ENCODE results near the gene LYL1. TPM values are rescaled to one million over a fixed set of nuclear protein-coding genes. Genes with fewer than 3 reads are reported as not detected.

The LYL1 gene
- total and polyA plus RNA-seq, 2 of the 4 experiments (the other 2 are of a cell fraction): 0.36 to 0.39 TPM

DNA sequence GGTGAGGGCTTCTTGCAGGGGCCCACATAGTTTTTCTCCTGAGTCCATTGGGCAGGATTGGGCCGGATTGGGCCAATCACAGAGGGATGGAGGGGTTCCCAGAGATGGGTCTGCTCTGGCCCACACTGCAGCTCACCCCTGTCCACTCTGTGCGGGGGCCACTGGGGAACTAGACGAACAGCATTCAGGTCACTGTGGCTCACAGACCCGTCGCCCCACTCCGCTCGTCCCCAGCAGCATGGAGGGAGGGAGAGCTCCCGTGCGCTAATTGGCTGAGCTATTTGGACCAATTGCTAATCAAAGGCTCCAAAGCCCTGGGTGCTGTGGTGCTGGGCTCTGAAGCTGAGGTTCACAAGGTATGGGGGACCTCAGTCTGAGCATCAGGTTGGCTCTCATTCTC lies 26.7 kb upstream of the LYL1 start:
- no peak for ATAC-seq (ENCODE audit: low read depth)
- Histone ChIP-seq H4K8ac (ENCODE audit: low read depth in 2 of 2, low read length in 2 of 2) (no peak overlapping the region), H3K23ac (ENCODE audit: low read depth, low read length) (no peak overlapping the region), H3K4me3 (ENCODE audit: insufficient read depth, low read depth, low read length) (no peak overlapping the region), H2BK5ac (ENCODE audit: low read depth, low read length, poor library complexity, severe bottlenecking) (no peak overlapping the region), H2BK20ac (ENCODE audit: low read depth, low read length) (no peak overlapping the region), H3K36me3 (ENCODE audit: control insufficient read depth, insufficient read depth, low read length) (peaks cover 13% of the 10 kb centered on the region), H3K14ac (replicated peaks; ENCODE audit: low read depth, low read length) (no peak overlapping the region), H3K27me3 (ENCODE audit: control insufficient read depth, insufficient read depth, low read length) (no peaks in the 10 kb centered on the region), H3K9ac (ENCODE audit: low read depth, low read length) (no peak overlapping the region), H3K79me1 (ENCODE audit: low read depth in 1 of 2, low read length in 2 of 2) (peaks cover 20 to 88% of the 10 kb centered on the region in 2 experiments), H3K9me3 (ENCODE audit: control insufficient read depth, insufficient read depth, low read length) (no peaks in the 10 kb centered on the region), H2AFZ (replicated peaks; ENCODE audit: low read length, poor library complexity) (no peak overlapping the region), H4K91ac (ENCODE audit: insufficient read depth, low read depth, low read length) (no peak overlapping the region), H4K5ac (ENCODE audit: low read depth, low read length) (no peak overlapping the region), H2AK5ac (ENCODE audit: low read depth, low read length) (no peak overlapping the region), H3K27ac (ENCODE audit: insufficient read depth, low read length) (no peak overlapping the region), H3K4me1 (ENCODE audit: control insufficient read depth, insufficient read depth, low read length) (peaks cover 13% of the 10 kb centered on the region; the same call in 1 of the 2 replicates), H3K9me1 (ENCODE audit: insufficient read depth, low read length) (peaks cover 35% of the 10 kb centered on the region), H4K20me1 (ENCODE audit: insufficient read depth, low read length) (peaks cover 90% of the 10 kb centered on the region), H3K4me2 (ENCODE audit: low read depth, low read length) (no peak overlapping the region), H2BK15ac (ENCODE audit: low read depth, low read length) (no peak overlapping the region), H3K18ac (ENCODE audit: low read depth, low read length) (no peak overlapping the region), H3K4ac (ENCODE audit: low read depth, low read length) (no peak overlapping the region), H2AK9ac (replicated peaks; ENCODE audit: low read depth, low read length, poor library complexity) (no peak overlapping the region), H2BK120ac (ENCODE audit: low read depth, low read length) (no peak overlapping the region), H3K56ac (ENCODE audit: extremely low read depth, insufficient read depth, low read length) (no peak overlapping the region)
- intact Hi-C loops (cut with micrococcal nuclease): no loop called here
- POLR2A ChIA-PET (ENCODE audit: unreplicated experiment): no interaction called here
- dilution Hi-C loops (cut with HindIII; ENCODE audit: low sequenced_read_pairs, unreplicated experiment): no loop called here
- no peak for TF ChIP-seq CHD1 (IDR thresholded peaks at IDR 0.05; ENCODE audit: low read depth, low read length)
- TF ChIP-seq MXI1 (IDR thresholded peaks at IDR 0.05; ENCODE audit: borderline replicate concordance, low read depth, low read length): no peak
- TF ChIP-seq RCOR1 (IDR thresholded peaks at IDR 0.05; ENCODE audit: insufficient replicate concordance, low read length): no peak
- no peak for TF ChIP-seq RAD21 (IDR thresholded peaks at IDR 0.05; ENCODE audit: low read length)
- TF ChIP-seq, protein P1, sequence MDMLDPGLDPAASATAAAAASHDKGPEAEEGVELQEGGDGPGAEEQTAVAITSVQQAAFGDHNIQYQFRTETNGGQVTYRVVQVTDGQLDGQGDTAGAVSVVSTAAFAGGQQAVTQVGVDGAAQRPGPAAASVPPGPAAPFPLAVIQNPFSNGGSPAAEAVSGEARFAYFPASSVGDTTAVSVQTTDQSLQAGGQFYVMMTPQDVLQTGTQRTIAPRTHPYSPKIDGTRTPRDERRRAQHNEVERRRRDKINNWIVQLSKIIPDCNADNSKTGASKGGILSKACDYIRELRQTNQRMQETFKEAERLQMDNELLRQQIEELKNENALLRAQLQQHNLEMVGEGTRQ (IDR thresholded peaks at IDR 0.05; ENCODE audit: low read depth, low read length): no peak
- TF ChIP-seq RFX5 (IDR thresholded peaks at IDR 0.05; ENCODE audit: low read depth, low read length): no peak
- TF ChIP-seq NFE2L2 (IDR thresholded peaks at IDR 0.05; ENCODE audit: low read depth, low read length): no peak
- no peak for TF ChIP-seq POLR2A (IDR thresholded peaks at IDR 0.05; ENCODE audit: low read depth, low read length)
- TF ChIP-seq SMC3 (IDR thresholded peaks at IDR 0.05; ENCODE audit: low read depth, low read length): no peak
- no peak for TF ChIP-seq MAFK (IDR thresholded peaks at IDR 0.05; ENCODE audit: low read depth, low read length)
- TF ChIP-seq, protein P2, sequence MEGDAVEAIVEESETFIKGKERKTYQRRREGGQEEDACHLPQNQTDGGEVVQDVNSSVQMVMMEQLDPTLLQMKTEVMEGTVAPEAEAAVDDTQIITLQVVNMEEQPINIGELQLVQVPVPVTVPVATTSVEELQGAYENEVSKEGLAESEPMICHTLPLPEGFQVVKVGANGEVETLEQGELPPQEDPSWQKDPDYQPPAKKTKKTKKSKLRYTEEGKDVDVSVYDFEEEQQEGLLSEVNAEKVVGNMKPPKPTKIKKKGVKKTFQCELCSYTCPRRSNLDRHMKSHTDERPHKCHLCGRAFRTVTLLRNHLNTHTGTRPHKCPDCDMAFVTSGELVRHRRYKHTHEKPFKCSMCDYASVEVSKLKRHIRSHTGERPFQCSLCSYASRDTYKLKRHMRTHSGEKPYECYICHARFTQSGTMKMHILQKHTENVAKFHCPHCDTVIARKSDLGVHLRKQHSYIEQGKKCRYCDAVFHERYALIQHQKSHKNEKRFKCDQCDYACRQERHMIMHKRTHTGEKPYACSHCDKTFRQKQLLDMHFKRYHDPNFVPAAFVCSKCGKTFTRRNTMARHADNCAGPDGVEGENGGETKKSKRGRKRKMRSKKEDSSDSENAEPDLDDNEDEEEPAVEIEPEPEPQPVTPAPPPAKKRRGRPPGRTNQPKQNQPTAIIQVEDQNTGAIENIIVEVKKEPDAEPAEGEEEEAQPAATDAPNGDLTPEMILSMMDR (conservative IDR thresholded peaks at IDR 0.05; ENCODE audit: low read depth, low read length): no peak
- TF ChIP-seq BHLHE40 (IDR thresholded peaks at IDR 0.05; ENCODE audit: low read depth, low read length): no peak
- no peak for TF ChIP-seq FOS (IDR thresholded peaks at IDR 0.05; ENCODE audit: low read depth, low read length)
- no TSS peak for BruUV-seq (replicated peaks)
- no peak for DNase-seq
- in situ Hi-C loops (cut with MboI; ENCODE audit: low sequenced_read_pairs): no loop called here
- CTCF ChIA-PET: interaction anchor here (0.6 kb wide), 2 partner anchors 105 to 157 kb away, joined by 4 read pairs; no protein-coding TSS in a partner anchor
- WGBS, 2 experiments (ENCODE audit: extremely low coverage in 2 of 2, insufficient read length in 1 of 2): 67% methylated on average over 1 of the region's 9 CpGs; no CpG with 5 or more reads in 1 of the 2 experiments
